Prostate gland (tissue), 1 donor: Measurements from ENCODE around the gene CDYL.

ENCODE experiments used
- POLR2A ChIP-seq: fragments of 450-650 bp; IDR thresholded peaks from one replicate; pipeline ENCODE4 v1.6.1; 2016; ENCODE audit warnings: antibody characterized with exemption, mild to moderate bottlenecking
- POLR2AphosphoS5 ChIP-seq: sonication (generic); formaldehyde crosslinking; IDR thresholded peaks from one replicate; pipeline ENCODE4 v1.6.1; 2017; ENCODE audit warnings: antibody characterized with exemption

- TF ChIP-seq POLR2AphosphoS5 (no peak), POLR2A (no peak)
These were observed 136.4 kb downstream of the CDYL start for GRCh38 chr6:4912559-4912958.
